Esophagus muscularis mucosa (tissue), 4 donors: ENCODE measurements around the gene FAM20A. TPM values are rescaled to one million over a fixed set of nuclear protein-coding genes. Genes with fewer than 3 reads are reported as not detected.
"Not testable (repeated sequence)": the region's sequence is repeated elsewhere in the genome, so short reads cannot be mapped to it uniquely, and the experiment has no call there.

Source experiments
- DNase-seq: peaks from one replicate; pipeline ENCODE4 v3.0.0-alpha.2; 2017; ENCODE audit errors: extremely low spot score
- H3K27ac ChIP-seq, 4 donors: fragments of 200-600 bp; sonication (generic); replicated peaks in 1 of 4; 1 replicate in 3 of 4; 2 replicates in 1 of 4; pipeline ENCODE4 v1.5.1; 2016 to 2019; ENCODE audit warnings: mild to moderate bottlenecking in 1 of 4
- H3K27me3 ChIP-seq, 4 donors: fragments of 200-600 bp; sonication (generic); one replicate each; pipeline versions ENCODE4 v1.5.1 to v1.6.0; 2016 to 2019
- H3K36me3 ChIP-seq, 4 donors: fragments of 200-600 bp; sonication (generic); one replicate each; pipeline ENCODE4 v1.5.1; 2016 to 2019
- H3K4me1 ChIP-seq, 4 donors: fragments of 200-600 bp; sonication (generic); one replicate each; pipeline ENCODE4 v1.5.1; 2016 to 2019
- H3K4me3 ChIP-seq, 4 donors: fragments of 200-600 bp; sonication (generic); 1 replicate in 2 of 4; 2 replicates in 2 of 4; pipeline ENCODE4 v1.5.1; 2016 to 2019; ENCODE audit warnings: mild to moderate bottlenecking in 4 of 4, moderate library complexity in 1 of 4
- H3K9me3 ChIP-seq, 4 donors: fragments of 200-600 bp; sonication (generic); 1 replicate in 3 of 4; 2 replicates in 1 of 4; pipeline ENCODE4 v1.5.1; 2016 to 2019
- CTCF ChIP-seq, 3 experiments: fragments of 200-600 bp in 2 of 3; fragments of 450-650 bp in 1 of 3; sonication (generic) in 2 of 3; IDR thresholded peaks; one replicate each; pipeline ENCODE4 v1.5.1; 2017 to 2019; ENCODE audit warnings: antibody characterized with exemption in 3 of 3, mild to moderate bottlenecking in 2 of 3, moderate library complexity in 1 of 3
- EP300 ChIP-seq: sonication (generic); formaldehyde crosslinking; IDR thresholded peaks from one replicate; pipeline ENCODE4 v1.6.1; 2017; ENCODE audit warnings: antibody characterized with exemption
- POLR2A ChIP-seq: fragments of 450-650 bp; IDR thresholded peaks from one replicate; pipeline ENCODE4 v1.6.1; 2017; ENCODE audit warnings: antibody characterized with exemption, moderate library complexity, mild to moderate bottlenecking, low read depth
- POLR2AphosphoS5 ChIP-seq, 2 donors: sonication (generic); formaldehyde crosslinking; IDR thresholded peaks; one replicate each; pipeline ENCODE4 v1.6.1; 2017; ENCODE audit warnings: antibody characterized with exemption in 2 of 2
- WGBS: methylation state at CpG from one replicate; pipeline ENCODE4 v1.1.5; 2018; 5-methylcytosine and 5-hydroxymethylcytosine counted together
- intact Hi-C: fragments of 100-400 bp; cut with DNase I; formaldehyde crosslinking; loops from one replicate; pipeline ENCODE4 v1.15.1; 2023
- total RNA-seq, 4 donors: library from RNA; depleted of rRNA; stranded (reverse); fragments of >200 nt; gene quantifications; one replicate each; pipeline versions ENCODE4 v1.1.0 to v1.2.1, GENCODE V29; 2016

Gene FAM20A
- total RNA-seq, 4 donors from 2014 or later, result 1.7 to 21.2 (median 3.2) TPM

GRCh38 chr17:68527314-68527713 lies 73.9 kb downstream of the FAM20A start:
- H3K27me3 ChIP-seq, result no peaks in the 10 kb centered on the region
- H3K27ac ChIP-seq, result no peak overlapping the region
- DNase-seq, result no peak
- TF ChIP-seq POLR2A (no peak), CTCF (IDR thresholded peaks at IDR 0.05) (no peak), EP300 (no peak), POLR2AphosphoS5 (IDR thresholded peaks at IDR 0.05) (no peak)
- peaks cover 54 to 100% (median 90%) of the 10 kb centered on the region in 4 donors for H3K36me3 ChIP-seq
- H3K9me3 ChIP-seq, result no peaks in the 10 kb centered on the region
- intact Hi-C loops, result no loop called here
- H3K4me3 ChIP-seq, result no peak overlapping the region
- 96% methylated on average over 4 of the region's 4 CpGs for WGBS
- peaks cover 10 to 13% (median 12%) of the 10 kb centered on the region in 4 donors for H3K4me1 ChIP-seq

DNA sequence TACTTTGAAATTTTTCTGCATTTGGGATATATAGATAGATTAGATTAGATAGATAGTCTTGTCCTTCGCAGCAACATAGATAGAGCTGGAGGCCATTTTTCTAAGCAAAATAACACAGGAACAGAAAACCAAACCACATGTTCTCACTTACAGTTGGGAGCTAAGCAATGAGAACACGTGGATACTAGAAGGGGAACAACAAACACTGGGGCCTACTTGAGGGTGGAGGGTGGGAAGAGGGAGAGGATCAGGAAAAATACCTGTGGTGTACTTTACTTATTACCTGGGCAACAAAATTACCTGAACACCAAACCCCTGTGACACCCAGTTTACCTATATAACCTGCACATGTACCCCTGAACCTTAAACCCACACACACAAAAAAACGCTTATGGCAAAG lies 74.6 kb downstream of the FAM20A start:
- no peaks in the 10 kb centered on the region for H3K9me3 ChIP-seq
- H3K27ac ChIP-seq, result no peak overlapping the region
- TF ChIP-seq POLR2A (no peak), EP300 (no peak), CTCF (IDR thresholded peaks at IDR 0.05) (no peak), POLR2AphosphoS5 (IDR thresholded peaks at IDR 0.05) (no peak)
- H3K27me3 ChIP-seq, result no peaks in the 10 kb centered on the region
- peaks cover 15 to 21% (median 18%) of the 10 kb centered on the region in 4 donors for H3K4me1 ChIP-seq
- peaks cover 53 to 96% (median 85%) of the 10 kb centered on the region in 4 donors for H3K36me3 ChIP-seq
- 75% methylated on average over 3 of the region's 3 CpGs for WGBS
- no peak overlapping the region for H3K4me3 ChIP-seq
- intact Hi-C loops, result no loop called here
- DNase-seq, result no peak

DNA sequence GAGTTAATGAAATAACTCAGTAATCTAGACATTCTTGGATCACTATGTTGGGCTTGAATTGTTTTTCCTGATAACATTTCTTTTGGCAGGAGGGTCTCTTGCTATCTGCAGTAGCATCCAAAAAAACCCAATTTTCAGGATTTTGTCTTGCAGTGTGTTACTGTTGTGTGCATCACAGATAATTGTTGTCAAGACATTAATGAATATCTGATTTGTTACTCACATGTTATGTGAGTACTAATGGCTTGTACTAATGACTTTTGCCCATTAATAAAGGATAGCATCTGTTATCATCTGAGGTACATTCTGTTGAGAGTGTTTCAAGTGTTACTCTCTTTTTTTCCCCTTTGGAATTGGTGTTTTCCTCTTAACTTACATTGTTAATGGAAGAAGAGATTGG lies 78.9 kb downstream of the FAM20A start:
- Histone ChIP-seq H3K27ac (no peak overlapping the region), H3K27me3 (no peaks in the 10 kb centered on the region), H3K4me3 (no peak overlapping the region), H3K4me1 (peaks cover 32 to 58% (median 46%) of the 10 kb centered on the region in 4 donors), H3K9me3 (no peaks in the 10 kb centered on the region), H3K36me3 (peaks cover 25 to 83% (median 66%) of the 10 kb centered on the region in 4 donors)
- TF ChIP-seq CTCF (IDR thresholded peaks at IDR 0.05), result no peak
- no peak for TF ChIP-seq EP300
- TF ChIP-seq POLR2AphosphoS5 (IDR thresholded peaks at IDR 0.05), result no peak
- no peak for TF ChIP-seq POLR2A
- intact Hi-C loops, result no loop called here
- DNase-seq, result no peak

DNA sequence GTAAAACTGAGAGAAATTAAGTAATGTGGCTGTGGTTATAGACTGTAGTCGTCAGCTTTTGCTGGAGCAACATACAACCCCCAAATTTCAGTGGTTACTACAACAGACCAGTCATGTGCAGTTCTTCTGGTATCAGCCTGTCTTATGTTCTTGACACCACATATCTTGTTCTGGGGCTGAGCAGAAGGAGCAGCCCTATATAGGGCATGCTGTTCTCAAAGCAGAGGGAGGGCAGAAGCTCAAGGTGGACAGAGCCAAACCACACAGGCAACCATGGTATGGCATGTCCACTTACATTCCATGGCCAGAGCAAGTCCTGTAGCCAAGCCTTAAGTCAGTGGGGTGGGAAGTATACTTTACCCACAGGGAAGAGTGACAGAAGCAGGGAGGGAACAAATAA lies 81.3 kb downstream of the FAM20A start:
- no peak overlapping the region for H3K4me3 ChIP-seq
- WGBS, result 89% methylated on average over 1 of the region's 1 CpG
- intact Hi-C loops, result no loop called here
- H3K4me1 ChIP-seq, result peaks cover 44 to 74% (median 62%) of the 10 kb centered on the region in 4 donors
- H3K27me3 ChIP-seq, result no peaks in the 10 kb centered on the region
- TF ChIP-seq POLR2A, result no peak
- no peak for TF ChIP-seq POLR2AphosphoS5 (IDR thresholded peaks at IDR 0.05)
- no peak for TF ChIP-seq EP300
- no peak for TF ChIP-seq CTCF (IDR thresholded peaks at IDR 0.05)
- DNase-seq, result no peak
- peaks cover 9 to 80% (median 55%) of the 10 kb centered on the region in 4 donors for H3K36me3 ChIP-seq
- H3K27ac ChIP-seq, result no peak overlapping the region
- H3K9me3 ChIP-seq, result no peaks in the 10 kb centered on the region

GRCh38 chr17:68519051-68519450 lies 82.1 kb downstream of the FAM20A start:
- H3K27me3 ChIP-seq, DNase-seq, H3K4me3 ChIP-seq, intact Hi-C loops, H3K27ac ChIP-seq, H3K9me3 ChIP-seq: not testable (repeated sequence)
- H3K36me3 ChIP-seq, result peaks cover 7 to 71% (median 49%) of the 10 kb centered on the region in 4 donors
- 85% methylated on average over 3 of the region's 3 CpGs for WGBS
- H3K4me1 ChIP-seq, result peaks cover 44 to 83% (median 71%) of the 10 kb centered on the region in 4 donors
